ENCODE data around the gene SLC31A2. TPM values are rescaled to one million over a fixed set of nuclear protein-coding genes. Genes with fewer than 3 reads are reported as not detected.
"Not testable (repeated sequence)": the region's sequence is repeated elsewhere in the genome, so short reads cannot be mapped to it uniquely, and the experiment has no call there.

Gene SLC31A2
- polyA plus RNA-seq, 4 donors = 2.6 to 5.3 (median 4.0) TPM

DNA sequence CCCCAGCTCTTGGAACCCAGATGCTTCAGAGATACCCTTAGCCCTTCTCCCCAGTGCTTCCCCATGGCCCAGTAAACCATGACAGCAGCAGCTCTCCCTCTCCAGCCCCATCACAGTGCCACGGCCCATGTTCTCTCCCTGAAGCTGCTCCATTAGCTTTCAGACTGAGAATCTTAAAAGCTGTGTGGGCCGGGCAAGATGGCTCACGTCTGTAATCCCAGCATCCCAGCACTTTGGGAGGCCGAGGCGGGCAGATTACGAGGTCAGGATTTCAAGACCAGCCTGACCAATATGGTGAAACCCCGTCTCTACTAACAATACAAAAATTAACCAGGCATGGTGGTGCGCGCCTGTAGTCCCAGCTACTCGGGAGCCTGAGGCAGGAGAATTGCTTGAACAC, 1.2 kb upstream of the SLC31A2 start:
- DNase-seq (ENCODE audit: low read depth in 4 of 4, low spot score in 3 of 4) = not testable (repeated sequence)

DNA sequence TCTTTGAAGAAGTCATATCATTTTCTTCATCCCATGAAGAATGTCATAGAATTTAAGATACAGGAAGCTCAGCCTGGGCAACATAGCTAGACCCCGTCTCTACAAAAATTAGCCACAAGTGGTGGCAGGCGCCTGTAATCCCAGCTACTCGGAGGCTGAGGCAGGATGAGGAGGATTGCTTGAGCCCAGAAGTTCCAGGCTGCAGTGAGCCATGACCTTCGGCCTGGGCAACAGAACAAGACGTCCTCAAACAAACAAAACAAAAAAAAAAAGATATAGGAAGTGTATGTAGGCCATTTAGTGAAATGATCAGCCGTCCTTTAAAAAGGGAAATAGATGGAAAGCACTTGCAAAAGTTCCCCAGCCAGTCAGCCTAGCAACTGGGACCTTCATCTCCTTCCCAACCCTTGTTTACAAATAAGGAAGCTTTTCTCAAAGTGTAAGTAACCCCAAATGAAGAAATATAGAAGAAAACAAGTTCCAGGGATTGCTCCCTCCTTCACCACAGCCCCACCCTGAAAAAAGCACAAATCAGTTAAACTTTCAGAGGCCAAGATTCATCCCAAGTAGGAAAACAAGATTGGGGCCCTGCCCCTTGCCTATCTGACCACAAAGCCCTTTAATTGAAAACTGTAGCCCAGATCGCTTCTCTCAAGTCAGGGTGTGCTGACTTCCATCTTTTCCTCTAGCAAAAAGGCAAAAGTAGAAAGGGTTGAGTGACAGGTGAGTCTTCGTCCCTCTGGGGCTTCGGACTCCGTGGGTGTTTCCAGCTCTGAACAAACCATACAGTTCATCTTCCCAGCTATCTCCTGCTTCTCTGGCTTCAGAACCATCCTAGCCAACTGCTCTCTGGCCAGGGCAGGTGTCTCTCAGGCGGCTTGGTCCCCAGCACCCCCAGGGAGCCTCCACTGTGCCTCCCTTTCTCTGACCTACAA, 1.2 kb downstream of the SLC31A2 start:
- DNase-seq (ENCODE audit: low read depth in 4 of 4, low spot score in 3 of 4) = no peak

DNA sequence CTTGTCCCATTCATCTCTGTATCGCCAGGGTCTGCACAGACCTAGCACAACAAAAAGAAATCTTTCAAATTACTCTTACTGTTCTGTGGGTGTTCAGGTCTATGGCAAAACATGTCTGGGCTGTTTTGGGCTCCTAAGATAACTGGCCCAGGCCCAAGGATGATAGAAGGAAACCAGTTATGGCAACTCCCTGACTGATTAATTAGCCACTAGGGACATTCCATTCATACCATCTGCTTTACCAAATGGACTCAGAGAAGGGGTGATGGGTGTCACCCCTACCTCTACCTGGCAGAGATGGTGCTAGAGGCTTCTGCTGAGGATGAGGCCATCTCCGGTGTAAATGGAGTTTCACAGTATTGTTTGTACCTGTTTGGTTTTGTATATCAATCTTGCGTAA, 1.9 kb downstream of the SLC31A2 start:
- no peak for DNase-seq (ENCODE audit: low read depth in 4 of 4, low spot score in 3 of 4)

DNA sequence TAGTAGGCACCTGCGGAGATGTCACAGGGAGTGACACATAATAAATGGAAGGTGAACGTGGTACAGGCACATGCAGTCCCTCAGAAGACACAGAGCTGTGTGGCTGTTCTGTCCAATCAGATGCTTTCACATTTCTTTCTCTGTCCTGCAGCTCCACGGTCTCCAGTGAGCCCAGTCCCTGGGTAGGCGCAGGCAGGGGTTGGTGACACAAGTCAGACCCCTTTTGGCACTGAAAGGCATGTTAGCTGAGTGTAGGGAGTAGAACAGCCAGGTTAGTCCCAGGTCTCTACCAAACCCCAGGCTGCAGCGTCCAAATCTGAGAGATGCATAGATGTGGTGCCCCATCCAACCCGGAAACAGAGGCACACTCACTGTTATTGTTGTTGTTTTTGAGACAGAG, 2.8 kb downstream of the SLC31A2 start:
- no peak for DNase-seq (ENCODE audit: low read depth in 4 of 4, low spot score in 3 of 4)

DNA sequence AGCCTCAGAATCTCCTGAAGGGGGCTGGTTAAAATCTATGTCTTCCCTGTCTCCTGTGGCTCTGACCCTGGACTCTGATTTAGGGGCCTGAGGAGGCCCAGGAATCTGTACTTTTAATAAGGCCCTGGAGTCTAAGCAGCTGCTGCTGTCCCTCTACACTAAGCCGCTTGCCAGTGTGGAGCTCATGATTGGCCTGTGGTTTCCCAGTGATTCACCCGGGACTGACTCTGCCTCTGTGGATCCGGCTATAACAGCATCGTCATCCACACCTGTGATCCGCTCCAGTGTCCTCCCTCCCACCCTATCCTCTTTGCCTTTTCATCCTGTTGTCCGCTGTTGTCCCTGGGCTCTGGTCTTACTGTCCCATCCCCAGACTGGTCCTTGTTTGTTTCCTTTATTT, 3.7 kb downstream of the SLC31A2 start:
- no peak for DNase-seq (ENCODE audit: low read depth in 4 of 4, low spot score in 3 of 4)

DNA sequence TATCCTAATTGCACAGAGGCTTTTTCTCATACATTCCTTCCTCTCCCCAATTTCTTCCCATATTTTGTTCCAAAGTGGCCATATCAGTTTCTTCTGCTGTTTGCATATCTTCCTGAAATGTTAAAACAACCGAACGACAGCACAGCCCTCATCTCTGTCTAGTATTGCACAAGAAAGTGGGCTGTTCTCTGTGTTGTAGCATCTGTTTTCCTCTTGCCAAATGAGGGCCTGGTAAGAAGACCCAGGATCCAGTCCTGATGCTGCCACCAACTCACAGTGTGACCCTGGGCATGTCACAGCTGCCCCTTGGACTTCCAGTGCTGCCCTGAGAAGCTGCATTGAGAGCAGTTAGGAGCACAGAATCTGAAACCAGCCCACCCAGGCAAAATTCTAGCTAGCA, 4.1 kb downstream of the SLC31A2 start:
- DNase-seq (ENCODE audit: low read depth in 4 of 4, low spot score in 3 of 4) = no peak

DNA sequence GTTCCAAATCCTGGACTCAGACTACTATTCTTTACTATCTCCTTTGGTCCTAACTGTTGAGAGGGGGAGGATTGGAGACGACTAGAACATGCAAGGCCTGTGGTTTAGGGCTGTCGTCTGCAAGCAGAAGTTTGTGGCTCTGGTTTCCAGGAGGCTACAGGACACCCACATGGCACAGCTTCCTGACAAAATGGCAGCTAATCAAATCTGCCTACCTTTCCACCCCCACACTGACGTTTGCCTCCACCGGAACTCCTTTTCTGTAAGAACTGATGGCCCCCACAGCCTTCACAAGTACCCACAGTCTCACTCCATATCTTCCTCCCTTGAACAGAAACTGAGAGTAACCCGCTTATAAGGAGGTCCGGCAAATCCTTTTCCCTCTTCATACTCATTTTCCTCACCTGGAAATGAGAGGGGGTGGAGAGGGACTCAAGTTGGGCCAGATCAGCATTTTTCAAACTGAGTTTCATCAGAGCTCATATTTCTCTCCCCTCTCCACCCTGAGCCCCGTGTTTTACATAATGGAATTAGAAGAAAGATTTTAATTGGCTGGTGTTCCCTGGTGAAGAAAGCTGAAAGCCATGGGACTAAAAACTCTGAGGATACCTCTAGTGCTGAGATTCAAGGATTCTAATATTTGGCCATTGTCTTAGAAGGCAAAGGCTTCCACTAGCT, 5.2 kb downstream of the SLC31A2 start:
- no peak for DNase-seq (ENCODE audit: low read depth in 4 of 4, low spot score in 3 of 4)

DNA sequence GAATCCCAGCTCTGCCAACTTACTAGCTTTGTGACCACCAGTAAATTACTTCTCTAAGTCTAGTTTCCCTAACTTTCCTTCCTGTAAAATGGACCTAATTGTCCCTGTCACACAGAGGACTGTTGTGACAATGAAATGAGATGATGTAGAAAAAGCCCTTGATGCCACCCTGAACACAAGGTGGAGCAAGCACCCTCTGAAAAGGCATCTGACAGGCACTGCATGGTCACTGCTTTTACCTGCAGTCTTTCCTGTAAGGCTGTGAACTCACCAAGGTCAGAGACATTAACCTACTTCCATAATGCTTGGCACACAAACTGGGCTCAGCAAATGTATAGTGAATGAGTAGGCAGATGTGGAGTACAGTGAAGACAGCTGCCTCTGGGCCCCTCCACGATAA, 6.1 kb downstream of the SLC31A2 start:
- DNase-seq (ENCODE audit: low read depth in 4 of 4, low spot score in 3 of 4) = no peak

DNA sequence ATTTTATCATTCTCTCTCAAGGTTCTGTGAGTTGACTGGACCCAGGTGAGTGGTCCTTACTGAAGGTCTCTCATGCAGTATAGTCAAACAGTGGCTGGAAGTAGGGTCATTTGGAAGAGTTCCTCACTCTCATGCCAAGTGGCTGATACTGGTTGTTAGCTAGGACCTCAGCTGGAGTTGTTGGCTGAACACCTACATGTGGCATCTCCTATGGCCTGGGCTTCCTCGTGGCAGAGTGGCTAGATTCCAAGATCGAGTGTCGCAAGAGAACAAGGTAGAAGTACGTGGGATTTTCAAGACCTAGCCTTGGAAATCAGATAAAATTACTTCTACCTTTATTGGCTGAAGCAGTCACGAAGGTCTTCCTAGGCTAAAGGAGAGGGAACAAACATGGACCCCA, 7.6 kb downstream of the SLC31A2 start:
- no peak for DNase-seq (ENCODE audit: low read depth in 4 of 4, low spot score in 3 of 4)

DNA sequence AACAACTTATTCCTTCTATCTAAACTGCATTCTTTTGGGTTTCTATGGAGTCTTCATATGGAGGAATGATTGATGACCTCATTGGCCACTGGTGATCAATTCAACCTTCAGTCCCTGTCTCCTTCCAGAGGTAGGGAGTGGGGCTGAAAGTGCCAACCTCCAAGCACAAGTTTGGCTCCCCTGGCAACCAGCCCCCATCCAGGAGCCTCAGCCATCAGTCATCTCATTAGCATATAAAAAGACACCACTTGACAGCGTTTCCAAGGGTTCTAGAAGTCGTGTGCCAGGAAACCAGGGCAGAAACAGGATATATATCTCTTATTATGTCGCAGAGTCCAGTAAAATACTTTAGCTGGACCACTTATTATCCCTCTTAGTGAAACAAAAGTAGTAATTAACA, 9.8 kb downstream of the SLC31A2 start:
- DNase-seq (ENCODE audit: low read depth in 4 of 4, low spot score in 3 of 4) = no peak

DNA sequence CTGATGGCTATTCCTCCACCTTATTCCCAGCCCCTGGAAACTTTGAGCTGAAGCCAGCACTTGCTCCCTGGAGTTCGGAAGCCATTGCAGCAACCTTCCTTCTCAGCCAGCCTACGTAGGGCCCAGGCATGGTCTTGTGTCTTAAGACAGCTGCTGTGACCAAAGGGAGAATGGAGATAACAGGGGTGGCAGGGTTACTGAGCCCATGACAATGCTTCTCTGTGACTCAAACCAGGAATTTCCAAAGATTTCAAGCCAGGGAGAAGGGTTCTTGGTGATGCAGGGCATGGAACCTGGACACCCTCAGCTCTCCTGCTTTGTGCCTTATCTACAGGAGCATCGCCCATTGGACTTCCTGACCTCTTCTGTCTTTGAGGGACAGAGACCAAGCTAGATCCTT, 12.2 kb downstream of the SLC31A2 start:
- DNase-seq (ENCODE audit: low read depth in 4 of 4, low spot score in 3 of 4) = no peak

DNA sequence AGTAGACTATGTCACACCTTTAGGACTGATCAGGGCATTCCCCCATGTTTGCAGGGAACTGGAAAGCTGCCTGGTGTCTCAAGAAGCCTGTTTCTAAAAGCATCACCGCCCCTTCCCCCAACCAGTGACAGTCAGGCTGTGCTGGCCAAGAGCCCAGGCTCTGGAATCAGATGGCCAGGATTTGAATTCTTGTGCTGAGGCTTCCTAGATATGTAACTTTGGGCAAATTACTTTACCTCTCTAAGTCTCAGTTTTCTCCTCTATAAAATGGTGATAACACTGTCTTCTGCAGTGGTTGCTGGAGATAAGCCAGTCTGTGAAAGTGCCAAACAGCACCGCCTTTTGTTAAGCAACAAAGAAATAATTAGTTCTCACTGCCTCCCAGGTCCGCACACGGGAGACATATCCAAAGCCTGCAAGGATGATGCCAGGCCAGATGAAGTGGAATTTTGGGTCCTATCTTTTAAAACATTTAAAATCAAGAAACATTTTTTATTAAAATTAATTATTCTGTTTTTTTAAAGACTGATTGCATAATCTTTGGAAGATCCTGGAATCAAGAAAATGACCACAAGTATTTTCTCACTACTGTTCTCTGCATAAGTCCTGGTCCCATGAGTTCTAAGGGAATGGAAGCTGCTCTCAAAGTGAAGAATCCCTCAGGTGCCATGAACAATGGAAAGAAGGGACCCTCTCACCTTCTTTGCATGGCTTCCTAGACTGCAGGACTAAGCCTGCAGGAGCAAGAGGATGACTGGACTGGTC, 13.9 kb downstream of the SLC31A2 start:
- no peak for DNase-seq (ENCODE audit: low read depth in 4 of 4, low spot score in 3 of 4)

DNA sequence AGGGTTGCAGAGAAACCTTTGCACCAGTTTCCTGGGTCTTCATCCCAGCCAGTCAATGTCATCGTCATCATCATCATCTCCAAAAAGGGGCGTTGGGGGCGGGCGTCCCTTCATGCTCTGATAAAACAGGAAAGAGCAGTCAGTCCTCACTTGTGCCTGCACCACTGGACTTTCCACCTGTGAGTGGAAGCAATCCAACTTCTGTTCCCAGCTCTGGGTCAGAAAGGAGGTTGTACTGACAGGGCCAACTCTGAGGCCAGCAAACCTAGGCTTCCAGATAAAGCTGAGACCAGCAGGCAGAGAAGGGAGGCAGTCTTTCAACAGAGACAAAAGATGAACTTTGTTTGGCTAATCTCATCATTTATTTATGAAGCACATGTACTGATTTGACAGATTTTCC, 15.2 kb downstream of the SLC31A2 start:
- DNase-seq (ENCODE audit: low read depth in 4 of 4, low spot score in 3 of 4) = no peak

DNA sequence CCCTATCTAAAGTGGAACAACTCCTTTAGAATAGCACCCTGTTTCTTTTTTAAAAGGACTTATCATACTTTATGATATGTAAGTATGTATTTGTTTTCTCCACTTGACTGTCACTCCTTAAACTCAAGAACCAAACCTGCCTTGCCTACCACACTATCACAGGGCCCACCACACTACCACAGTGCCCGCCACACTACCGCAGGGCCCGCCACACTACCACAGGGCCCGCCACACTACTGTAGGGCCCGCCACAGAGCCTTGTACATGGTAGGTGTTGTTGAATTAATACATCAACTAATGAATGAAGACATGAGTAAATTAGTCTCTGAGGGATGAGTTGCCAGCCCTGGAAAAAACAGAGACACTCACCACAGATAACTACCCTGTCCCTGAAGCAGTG, 18.0 kb downstream of the SLC31A2 start:
- DNase-seq (ENCODE audit: low read depth in 4 of 4, low spot score in 3 of 4) = no peak

DNA sequence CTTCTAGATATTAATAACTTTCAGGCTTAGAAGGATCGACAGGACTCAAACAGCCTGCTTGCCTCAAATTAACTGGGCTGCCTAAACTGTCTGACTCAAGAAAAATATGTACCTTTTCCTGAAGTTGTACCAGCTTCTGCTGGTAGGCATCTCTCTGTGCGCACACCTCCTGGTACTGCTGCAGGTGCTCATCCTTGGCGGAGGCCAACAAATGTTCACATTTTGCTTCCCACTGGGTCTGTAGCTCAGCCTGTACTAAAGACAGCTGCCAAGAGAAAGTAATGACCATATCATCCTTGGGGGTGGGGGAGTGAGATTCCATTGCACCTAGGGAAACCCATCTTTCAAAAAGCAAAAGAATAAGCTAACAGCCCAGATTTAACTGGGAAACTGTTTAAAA, 22.5 kb downstream of the SLC31A2 start:
- DNase-seq (ENCODE audit: low read depth in 4 of 4, low spot score in 3 of 4) = no peak

DNA sequence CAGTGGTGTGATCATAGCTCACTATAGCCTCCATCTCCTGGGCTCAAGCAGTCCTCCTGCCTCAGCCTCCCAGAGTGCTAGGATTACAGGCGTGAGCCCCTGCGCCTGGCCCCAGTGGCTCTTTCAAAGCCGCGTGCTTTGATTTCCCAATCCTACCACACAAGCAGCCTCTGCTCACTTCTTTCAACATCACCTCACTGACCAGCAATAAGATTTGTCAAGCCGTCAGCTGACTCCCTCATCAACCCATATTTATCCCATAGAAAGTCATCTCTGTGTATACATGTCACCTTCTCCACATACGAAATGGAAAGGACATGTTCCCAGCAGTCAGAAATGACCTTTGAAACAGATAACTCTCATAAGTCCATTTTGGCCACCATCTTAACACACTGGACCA, 26.0 kb downstream of the SLC31A2 start:
- no peak for DNase-seq (ENCODE audit: low read depth in 4 of 4, low spot score in 3 of 4)

DNA sequence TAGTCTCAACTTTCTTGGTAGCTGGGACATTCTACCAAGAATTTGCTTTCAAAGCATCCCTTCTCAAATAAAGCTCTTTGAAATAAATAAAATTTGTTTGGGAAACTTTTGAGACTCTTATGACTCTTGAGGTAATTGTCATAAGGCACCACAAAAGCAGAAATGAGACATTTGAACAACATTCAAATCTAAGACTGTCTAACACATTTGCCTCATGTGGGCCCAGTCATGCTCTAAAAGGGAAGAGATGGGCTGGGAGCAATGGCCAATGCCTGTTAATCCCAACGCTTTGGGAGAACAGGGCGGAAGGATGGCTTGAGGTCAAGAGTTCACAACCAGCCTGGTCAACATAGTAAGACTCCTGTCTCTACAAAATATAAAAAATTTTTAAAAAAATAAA, 26.4 kb downstream of the SLC31A2 start:
- no peak for DNase-seq (ENCODE audit: low read depth in 4 of 4, low spot score in 3 of 4)

DNA sequence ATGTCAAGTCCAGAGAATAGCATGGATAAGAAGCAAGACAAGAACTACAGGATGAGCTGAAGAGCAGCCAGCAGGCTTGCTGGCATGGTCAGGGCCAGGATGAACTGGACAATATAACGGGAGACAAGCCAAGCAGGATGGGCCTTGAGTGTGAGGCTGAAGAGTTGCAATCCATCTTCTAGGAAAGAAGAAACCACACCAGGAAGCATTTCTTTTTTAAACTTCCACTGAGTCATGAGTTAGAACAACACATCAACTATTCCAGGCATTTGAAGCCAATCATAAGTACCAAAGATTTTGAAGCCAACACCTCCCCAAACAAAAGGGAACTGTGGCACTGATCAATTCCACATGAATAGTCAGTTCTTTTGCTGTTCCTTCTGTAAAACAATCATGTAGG, 27.3 kb downstream of the SLC31A2 start:
- DNase-seq (ENCODE audit: low read depth in 4 of 4, low spot score in 3 of 4) = no peak

DNA sequence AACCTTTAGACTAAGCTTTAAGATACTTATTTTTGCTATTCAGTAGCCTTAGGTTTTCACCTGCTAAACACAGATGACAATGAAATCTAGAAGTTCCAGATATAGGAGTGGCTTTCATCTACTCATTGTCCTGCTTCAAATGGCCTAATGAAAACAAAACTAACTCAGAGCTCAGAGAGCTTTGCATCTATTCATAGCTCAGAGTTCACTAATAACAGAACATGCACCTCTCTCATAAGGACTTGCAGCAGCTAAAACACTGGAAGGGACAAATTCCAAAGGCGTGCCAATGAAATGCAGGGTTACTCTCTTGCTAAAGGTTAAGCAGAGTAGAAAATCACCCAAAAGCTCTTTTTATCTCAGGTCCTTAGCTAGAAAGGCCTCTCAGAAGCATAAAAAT, 29.0 kb downstream of the SLC31A2 start:
- DNase-seq (ENCODE audit: low read depth in 4 of 4, low spot score in 3 of 4) = no peak

DNA sequence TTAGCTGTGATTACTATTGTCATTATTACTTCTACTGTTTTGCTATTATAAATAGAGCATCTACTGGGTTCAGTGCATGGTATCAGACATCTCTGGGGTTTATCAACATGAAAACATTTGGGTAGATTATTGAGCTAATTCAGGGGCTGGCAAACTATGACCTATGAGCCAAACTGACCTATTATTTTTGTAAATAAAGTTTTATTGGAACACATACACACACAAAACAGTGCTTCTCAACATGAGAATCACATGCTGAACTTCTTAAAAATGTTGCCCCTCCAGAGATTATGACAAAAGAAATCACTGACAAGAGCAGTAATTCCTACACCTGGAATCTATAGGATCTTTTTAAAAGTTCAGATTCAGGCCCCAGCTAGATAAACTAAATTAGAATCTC, 30.4 kb downstream of the SLC31A2 start:
- DNase-seq (ENCODE audit: low read depth in 4 of 4, low spot score in 3 of 4) = no peak

DNA sequence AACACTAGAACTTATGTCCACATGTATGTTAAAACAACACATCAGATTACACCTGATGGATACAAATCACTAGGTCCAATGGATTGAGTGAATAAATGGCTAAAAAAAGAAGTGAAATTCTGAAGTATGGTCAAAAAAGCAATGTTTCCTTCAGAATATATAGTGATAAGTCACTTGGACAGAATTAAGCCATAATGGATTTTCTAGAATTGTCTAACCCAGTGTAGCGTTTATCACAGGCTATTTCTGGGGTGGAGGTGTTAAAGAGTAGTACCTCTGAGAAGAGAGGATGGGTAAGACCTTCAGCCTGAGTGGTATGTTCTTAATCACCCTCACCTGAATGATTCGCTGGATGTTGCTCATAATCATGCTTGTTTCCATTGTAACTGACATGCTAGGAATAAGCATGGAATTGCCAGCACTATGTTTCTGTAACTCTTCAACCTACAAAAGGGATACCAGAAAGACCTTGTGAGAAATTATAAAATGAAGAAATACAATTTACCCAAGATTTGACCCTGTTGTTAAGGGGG, 33.2 kb downstream of the SLC31A2 start:
- DNase-seq (ENCODE audit: low read depth in 4 of 4, low spot score in 3 of 4) = no peak

Data from right renal pelvis (tissue), 4 donors.